MCF 10A (cell line): ENCODE measurements around the gene MRPS22. TPM values are rescaled to one million over a fixed set of nuclear protein-coding genes. Genes with fewer than 3 reads are reported as not detected.
A peak's percentile ranks its signal among the peaks of the same experiment; 100 is the strongest.

Source experiments
- Bru-seq: library from RNA; stranded (reverse); fragments of 400-500 nt; gene quantifications from one replicate; lab custom pipeline; 2021; lab: Mats Ljungman, UMichigan
- BruChase-seq, 2 experiments: library from RNA; stranded (reverse); fragments of 400-500 nt; gene quantifications; one replicate each; lab custom pipeline; 2021; lab: Mats Ljungman, UMichigan
- BruUV-seq: library from RNA; stranded (reverse); fragments of 400-500 nt; replicated peaks from 2 replicates; lab custom pipeline; 2021; lab: Mats Ljungman, UMichigan
- CTCF ChIA-PET: fragments of 300-600 bp; sonication (Branson Sonifier 250); formaldehyde crosslinking; extraction: SDS; loops from one replicate; lab custom pipeline; 2021; ENCODE audit warnings: antibody characterized with exemption, inconsistent platforms; lab: Yijun Ruan, JAX
- POLR2A ChIA-PET: fragments of 300-600, 350-650 bp; sonication (Branson Sonifier 250); formaldehyde crosslinking; extraction: SDS; loops from one replicate; lab custom pipeline; 2020; ENCODE audit warnings: antibody characterized with exemption, inconsistent platforms; lab: Yijun Ruan, JAX
- DNase-seq: peaks from one replicate; pipeline ENCODE4 v3.0.0-alpha.2; 2018; ENCODE audit not compliant: unreplicated experiment
- H3K27ac Mint-ChIP-seq: one replicate; pipeline ENCODE4 v1.8.0; 2022; ENCODE audit warnings: mild to moderate bottlenecking, low read depth, mixed read lengths; ENCODE audit not compliant: unreplicated experiment
- H3K27me3 Mint-ChIP-seq: one replicate; pipeline ENCODE4 v1.8.0; 2022; ENCODE audit warnings: mixed read lengths; ENCODE audit not compliant: insufficient read depth, unreplicated experiment
- H3K36me3 Mint-ChIP-seq: one replicate; pipeline ENCODE4 v1.8.0; 2022; ENCODE audit warnings: mild to moderate bottlenecking, moderate library complexity, mixed read lengths; ENCODE audit not compliant: insufficient read depth, unreplicated experiment
- H3K4me1 Mint-ChIP-seq: one replicate; pipeline ENCODE4 v1.8.0; 2022; ENCODE audit warnings: mixed read lengths; ENCODE audit not compliant: insufficient read depth, unreplicated experiment
- H3K4me3 Mint-ChIP-seq: one replicate; pipeline ENCODE4 v1.8.0; 2022; ENCODE audit warnings: mild to moderate bottlenecking, moderate library complexity, mixed read lengths; ENCODE audit not compliant: unreplicated experiment
- H3K9me3 Mint-ChIP-seq: one replicate; pipeline ENCODE4 v1.8.0; 2022; ENCODE audit warnings: mixed read lengths; ENCODE audit not compliant: unreplicated experiment
- CTCF ChIP-seq: fragments of 200-600 bp; IDR thresholded peaks from one replicate; pipeline ENCODE4 v1.8.0; 2022; ENCODE audit warnings: antibody characterized with exemption, mild to moderate bottlenecking; ENCODE audit not compliant: unreplicated experiment
- intact Hi-C: fragments of 100-400 bp; cut with micrococcal nuclease; formaldehyde crosslinking; loops from 2 replicates; pipeline ENCODE4 v1.14.1; 2022
- long read RNA-seq: library from polyadenylated mRNA; stranded (forward); transcript quantifications from one replicate; pipeline ENCODE4 v2.0.0, GENCODE V29; 2022
- total RNA-seq: library from RNA; stranded (reverse); gene quantifications from 2 replicates; pipeline ENCODE4 v1.2.3, GENCODE V29; 2022

The MRPS22 gene
- 65.0 and 65.3 TPM in 2 replicates for total RNA-seq
- percentile 39 among the genes with signal in this experiment for Bru-seq, nascent RNA
- BruChase-seq, experiment 1, labeled RNA remaining after a 6-hour chase, result percentile 38 among the genes with signal in this experiment
- BruChase-seq, experiment 2, labeled RNA remaining after a 2-hour chase, result percentile 33 among the genes with signal in this experiment
- long read RNA-seq, transcript MRPS22-205 (8 exons, 1,065 nt), result minor isoform, 13 of 155 reads
- long read RNA-seq, transcript MRPS22-201 (8 exons, 1,120 nt), result major isoform, 91 of 155 reads
- long read RNA-seq, transcript MRPS22-202 (8 exons, 1,099 nt), result minor isoform, 21 of 155 reads
- long read RNA-seq, partial matches to known transcripts, result 3 of 155 reads
- long read RNA-seq, other reads (novel, unspliced or antisense), result 27 of 155 reads

DNA sequence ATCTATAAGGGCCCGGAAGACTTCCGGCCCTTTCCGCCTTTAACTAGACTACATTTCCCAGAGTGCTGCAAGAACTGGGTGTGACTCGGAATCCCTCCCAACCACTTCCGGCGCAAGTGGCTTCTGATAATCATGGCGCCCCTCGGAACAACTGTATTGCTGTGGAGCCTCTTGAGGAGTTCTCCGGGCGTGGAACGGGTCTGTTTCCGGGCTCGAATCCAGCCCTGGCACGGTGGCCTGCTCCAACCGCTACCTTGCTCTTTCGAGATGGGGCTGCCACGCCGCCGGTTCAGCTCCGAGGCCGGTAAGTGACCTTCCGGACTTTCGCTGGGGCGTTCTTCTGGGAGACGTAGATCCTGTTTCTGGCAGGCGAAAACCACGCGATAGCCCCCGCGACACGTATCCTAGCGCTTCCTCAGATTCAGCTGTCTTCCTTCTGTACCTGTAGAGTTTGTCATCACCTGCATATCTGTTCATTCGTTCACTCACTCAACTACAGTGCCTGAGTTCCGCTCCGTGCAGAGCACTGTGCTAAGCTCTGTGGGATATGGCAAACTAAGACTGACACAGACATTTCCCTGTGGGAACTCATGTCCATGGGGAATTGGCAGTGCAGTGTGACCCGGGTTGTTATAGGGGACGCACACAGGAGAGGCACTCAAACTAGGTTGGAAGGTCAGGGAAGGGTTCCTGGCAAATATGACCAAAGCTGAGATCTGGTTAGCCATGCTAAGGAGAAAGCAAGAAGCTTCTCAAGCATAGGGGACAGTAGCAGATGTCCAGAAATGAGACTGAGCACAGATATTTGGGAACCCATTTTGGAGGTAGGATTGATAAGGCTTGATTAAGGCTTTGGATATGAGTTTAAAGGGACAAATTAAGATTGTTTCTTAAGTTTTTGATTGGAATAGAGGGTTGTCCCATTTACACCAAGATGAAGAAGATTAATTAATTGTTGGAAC lies at the start of gene MRPS22:
TSS of gene MRPS22 (plus strand) at position 126 of the 962 bp plus-strand sequence. CDS start at position 133, 7 bp downstream.
- no peak within 1 kb of the TSS for H3K4me3 Mint-ChIP-seq
- intact Hi-C loops, result no loop called here
- TF ChIP-seq CTCF, result no peak
- H3K4me1 Mint-ChIP-seq, result peaks cover 6% of the 10 kb centered on the region
- BruUV-seq, result TSS peak; percentile 43
- POLR2A ChIA-PET, result interaction anchor here (0.6 to 3.5 kb wide), 13 partner anchors 9 to 750 kb away, joined by 3 to 21 read pairs (median 3); partner anchors contain the start of genes CEP70 and COPB2
- CTCF ChIA-PET, result interaction anchor here (0.5 to 3.2 kb wide), 2 partner anchors 10 to 81 kb away, joined by 3 to 44 read pairs; no protein-coding TSS in a partner anchor
- peak; percentile 89 for DNase-seq
- H3K27me3 Mint-ChIP-seq, result no peaks in the 10 kb centered on the region
- peaks cover 8% of the 10 kb centered on the region for H3K9me3 Mint-ChIP-seq
- H3K27ac Mint-ChIP-seq, result no peak within 1 kb of the TSS
- peaks cover 22% of the 10 kb centered on the region for H3K36me3 Mint-ChIP-seq

DNA sequence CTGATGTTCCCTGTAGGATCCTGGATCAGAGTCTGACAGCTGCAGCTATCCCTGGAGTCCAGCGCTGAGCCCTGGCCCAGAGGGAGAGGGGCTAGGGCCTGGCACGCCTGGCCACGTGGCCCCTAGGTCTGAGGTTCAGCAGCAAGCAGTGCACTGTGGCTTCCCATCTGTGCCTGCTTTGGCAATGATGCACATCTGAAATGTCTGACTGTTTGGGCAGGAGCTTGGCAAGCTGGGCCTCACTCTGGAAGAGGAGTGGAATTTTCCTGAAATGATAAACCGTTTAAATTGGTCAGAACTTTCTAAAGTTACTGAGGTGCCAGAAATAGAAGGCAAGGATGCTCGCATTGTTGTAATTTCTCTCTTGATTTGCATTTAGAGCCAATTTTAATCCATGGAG lies 48.8 kb upstream of the MRPS22 start:
- POLR2A ChIA-PET, result no interaction called here
- Mint-ChIP-seq H3K4me1 (peaks cover 13% of the 10 kb centered on the region), H3K27me3 (no peaks in the 10 kb centered on the region), H3K27ac (no peak overlapping the region), H3K4me3 (no peak overlapping the region), H3K9me3 (no peaks in the 10 kb centered on the region), H3K36me3 (no peaks in the 10 kb centered on the region)
- TF ChIP-seq CTCF, result no peak
- BruUV-seq, result no TSS peak
- CTCF ChIA-PET, result no interaction called here
- intact Hi-C loops, result no loop called here
- no peak for DNase-seq

DNA sequence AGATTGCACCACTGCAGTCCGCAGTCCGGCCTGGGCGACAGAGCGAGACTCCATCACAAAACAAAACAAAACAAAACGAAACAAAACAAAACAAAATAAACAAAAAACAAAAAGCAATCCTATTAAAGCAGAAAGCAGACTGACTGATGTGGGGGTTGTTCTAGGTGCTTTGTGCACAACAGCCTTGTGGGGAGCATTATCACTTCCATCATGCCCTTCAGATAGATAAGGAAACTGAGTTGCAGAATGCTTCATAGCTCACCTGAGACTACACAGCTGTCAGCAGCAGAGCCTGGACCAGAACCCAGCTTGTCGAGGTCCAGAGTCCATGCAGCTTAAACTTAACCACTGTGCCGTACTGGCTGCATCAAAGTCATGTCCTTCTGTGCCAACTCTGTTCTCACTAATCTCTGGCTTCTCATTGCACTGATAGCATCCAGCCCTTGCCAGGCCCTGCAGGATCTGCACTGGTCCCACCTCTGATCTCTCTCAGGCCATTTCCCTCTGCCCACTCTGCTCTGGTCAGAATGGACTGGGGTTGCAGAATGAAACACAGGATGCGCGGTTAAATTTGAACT lies 47.6 kb upstream of the MRPS22 start:
- CTCF ChIA-PET, result interaction anchor here (0.6 to 0.8 kb wide), 3 partner anchors 360 to 420 kb away, joined by 3 to 4 read pairs (median 4); no protein-coding TSS in a partner anchor
- POLR2A ChIA-PET, result no interaction called here
- H3K4me3 Mint-ChIP-seq, result no peak overlapping the region
- BruUV-seq, result no TSS peak
- H3K36me3 Mint-ChIP-seq, result no peaks in the 10 kb centered on the region
- peaks cover 13% of the 10 kb centered on the region for H3K4me1 Mint-ChIP-seq
- DNase-seq, result no peak
- H3K27me3 Mint-ChIP-seq, result no peaks in the 10 kb centered on the region
- H3K27ac Mint-ChIP-seq, result no peak overlapping the region
- no peaks in the 10 kb centered on the region for H3K9me3 Mint-ChIP-seq
- intact Hi-C loops, result no loop called here
- no peak for TF ChIP-seq CTCF
